Suprapubic skin (tissue), 4 donors: ENCODE data around the gene IRAK1.

Experiments
- CTCF ChIP-seq, 2 donors: fragments of 200-600 bp in 1 of 2; fragments of 450-650 bp in 1 of 2; sonication (generic) in 1 of 2; IDR thresholded peaks; one replicate each; pipeline ENCODE4 v1.5.1; 2016 to 2019; ENCODE audit warnings: antibody characterized with exemption in 2 of 2, mild to moderate bottlenecking in 1 of 2, moderate library complexity in 1 of 2
- EP300 ChIP-seq: sonication (generic); formaldehyde crosslinking; IDR thresholded peaks from one replicate; pipeline ENCODE4 v1.6.1; 2017; ENCODE audit warnings: antibody characterized with exemption
- POLR2A ChIP-seq, 2 donors: fragments of 450-650 bp; IDR thresholded peaks; one replicate each; pipeline ENCODE4 v1.6.1; 2017; ENCODE audit warnings: antibody characterized with exemption in 2 of 2, mild to moderate bottlenecking in 2 of 2, moderate library complexity in 2 of 2
- POLR2AphosphoS5 ChIP-seq, 3 donors: sonication (generic); formaldehyde crosslinking; IDR thresholded peaks; one replicate each; pipeline ENCODE4 v1.6.1; 2017; ENCODE audit warnings: antibody characterized with exemption in 3 of 3

GRCh38 chrX:153969125-153969903, 50.4 kb downstream of the IRAK1 start:
- TF ChIP-seq CTCF (IDR thresholded peaks at IDR 0.05) (no peak), POLR2A (IDR thresholded peaks at IDR 0.05) (no peak), EP300 (no peak), POLR2AphosphoS5 (IDR thresholded peaks at IDR 0.05) (no peak)
